Measurements from ENCODE around the gene CRYAB. TPM values are rescaled to one million over a fixed set of nuclear protein-coding genes. Genes with fewer than 3 reads are reported as not detected.

The CRYAB gene
- total and polyA plus RNA-seq, 2 donors (not counting 1 experiment from before 2014, with no cell fraction given), result not detected

DNA sequence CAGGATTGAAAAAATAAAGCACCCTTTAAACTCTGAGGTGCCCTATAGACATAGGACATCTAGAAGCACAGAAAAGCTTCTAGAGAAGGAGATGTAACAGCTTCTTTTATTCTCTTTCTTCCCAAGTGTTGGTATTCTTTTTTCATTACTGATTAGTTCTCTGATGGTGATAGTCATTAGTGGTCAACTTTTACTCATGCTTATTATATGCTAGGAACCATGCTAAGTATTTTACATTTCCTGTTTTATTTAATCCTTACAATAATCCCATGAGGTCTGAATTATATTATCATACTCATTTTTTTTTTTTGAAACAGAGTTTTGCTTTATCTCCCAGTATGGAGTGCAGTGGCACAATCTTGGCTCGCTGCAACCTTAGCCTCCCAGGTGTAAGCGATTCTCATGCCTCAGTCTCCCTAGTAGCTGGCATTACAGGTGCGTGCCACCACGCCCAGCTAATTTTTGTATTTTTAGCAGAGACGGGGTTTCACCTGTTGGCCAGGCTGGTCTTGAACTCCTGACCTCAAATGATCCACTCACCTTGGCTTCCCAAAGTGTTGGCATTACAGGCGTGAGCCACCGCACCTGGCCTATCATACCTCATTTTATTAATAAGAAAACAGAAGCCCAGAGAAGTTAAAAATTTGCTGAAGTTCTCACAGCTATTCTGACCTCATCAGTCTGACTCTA lies 10.1 kb upstream of the CRYAB start:
- H3K4me1 Mint-ChIP-seq, result peaks cover 7% of the 10 kb centered on the region
- no peak for TF ChIP-seq EZH2 (IDR thresholded peaks at IDR 0.05; ENCODE audit: borderline replicate concordance, insufficient read depth, low read depth, low read length, poor library complexity, severe bottlenecking)
- TF ChIP-seq CTCF (IDR thresholded peaks at IDR 0.05), result no peak

DNA sequence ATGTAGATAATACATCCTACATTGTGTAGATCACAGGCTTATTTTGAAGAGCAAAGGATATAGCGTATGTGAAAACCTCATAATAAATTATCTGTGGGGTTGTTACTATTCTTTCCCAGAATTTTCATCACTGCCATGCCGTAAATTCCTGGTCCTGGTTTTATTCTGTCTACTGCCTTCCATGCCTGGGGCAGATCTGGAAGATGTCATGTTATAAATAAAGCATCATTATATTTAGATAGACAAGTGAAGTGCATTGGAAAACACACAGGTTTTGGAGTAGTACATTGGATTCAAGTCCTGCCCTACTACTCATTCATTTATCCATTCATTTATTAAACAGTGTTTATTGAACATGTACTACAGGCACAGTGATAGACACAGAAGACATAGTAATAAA lies 9.3 kb upstream of the CRYAB start:
- no peak for DNase-seq
- no peak overlapping the region for H3K4me3 Mint-ChIP-seq
- no peak overlapping the region for H2AFZ ChIP-seq (ENCODE audit: insufficient read depth, low read depth, low read length, poor library complexity, severe bottlenecking)
- H3K27me3 ChIP-seq (replicated peaks in 1 of 4; ENCODE audit: control extremely low read depth in 1 of 4, control insufficient read depth in 3 of 4, insufficient read depth in 4 of 4, low read length in 3 of 4), result peaks cover 0 to 15% (median 3%) of the 10 kb centered on the region in 4 experiments
- WGBS (ENCODE audit: insufficient coverage), result no CpG with 5 or more reads among the region's 2 CpGs
- no peak overlapping the region for H3K4me2 ChIP-seq (replicated peaks; ENCODE audit: low read depth, low read length, poor library complexity, severe bottlenecking)
- H3K9ac ChIP-seq (ENCODE audit: low read length), result no peak overlapping the region
- intact Hi-C loops (cut with micrococcal nuclease), result no loop called here
- ChIA-PET POLR2A (no interaction called here), CTCF (interaction anchor here (0.6 kb wide), 1 partner anchor 301 kb away, joined by 3 read pairs; no protein-coding TSS in a partner anchor)
- H3K4me1 Mint-ChIP-seq, result peaks cover 2% of the 10 kb centered on the region
- H3K27me3 Mint-ChIP-seq, result peaks cover 38% of the 10 kb centered on the region
- no peaks in the 10 kb centered on the region for H3K79me2 ChIP-seq (ENCODE audit: control insufficient read depth, insufficient read depth, low read length)
- H3K27ac Mint-ChIP-seq, result no peak overlapping the region
- H3K9me3 Mint-ChIP-seq (ENCODE audit: insufficient read depth), result no peaks in the 10 kb centered on the region
- H3K36me3 ChIP-seq (replicated peaks in 1 of 2; ENCODE audit: control extremely low read depth in 1 of 2, control insufficient read depth in 1 of 2, extremely low read depth in 1 of 2, insufficient read depth in 2 of 2, low read length in 1 of 2), result no peaks in the 10 kb centered on the region
- no peak overlapping the region for H3K27ac ChIP-seq (ENCODE audit: low read length in 2 of 2)
- no peaks in the 10 kb centered on the region for H3K9me3 ChIP-seq (ENCODE audit: control extremely low read depth in 1 of 3, control insufficient read depth in 2 of 3, insufficient read depth in 1 of 3, low read length in 2 of 3)
- TF ChIP-seq EZH2 (IDR thresholded peaks at IDR 0.05; ENCODE audit: borderline replicate concordance, insufficient read depth, low read depth, low read length, poor library complexity, severe bottlenecking) (no peak), CTCF (IDR thresholded peaks at IDR 0.05) (no peak)
- H4K20me1 ChIP-seq (ENCODE audit: control insufficient read depth, insufficient read depth, low read length, poor library complexity, severe bottlenecking), result no peaks in the 10 kb centered on the region
- no peaks in the 10 kb centered on the region for H3K4me1 ChIP-seq (ENCODE audit: control insufficient read depth in 2 of 2, insufficient read depth in 2 of 2, low read length in 2 of 2)
- no peak overlapping the region for H3K4me3 ChIP-seq (ENCODE audit: control extremely low read depth in 1 of 5, extremely low read depth in 1 of 5, insufficient read depth in 1 of 5, low read depth in 2 of 5, low read length in 4 of 5)
- ATAC-seq (ENCODE audit: low read depth), result no peak

More for the DNA sequence above, 10.1 kb upstream of the CRYAB start:
- H3K9me3 Mint-ChIP-seq (ENCODE audit: insufficient read depth), result no peaks in the 10 kb centered on the region
- no peaks in the 10 kb centered on the region for H4K20me1 ChIP-seq (ENCODE audit: control insufficient read depth, insufficient read depth, low read length, poor library complexity, severe bottlenecking)
- peaks cover 34% of the 10 kb centered on the region for H3K27me3 Mint-ChIP-seq
- no peak for ATAC-seq (ENCODE audit: low read depth)
- H3K9ac ChIP-seq (ENCODE audit: low read length), result no peak overlapping the region
- no peaks in the 10 kb centered on the region for H3K36me3 ChIP-seq (replicated peaks in 1 of 2; ENCODE audit: control extremely low read depth in 1 of 2, control insufficient read depth in 1 of 2, extremely low read depth in 1 of 2, insufficient read depth in 2 of 2, low read length in 1 of 2)
- 97% methylated on average over 7 of the region's 7 CpGs for WGBS (ENCODE audit: insufficient coverage)
- H3K4me1 ChIP-seq (ENCODE audit: control insufficient read depth in 2 of 2, insufficient read depth in 2 of 2, low read length in 2 of 2), result peaks cover 5 to 8% of the 10 kb centered on the region in 2 donors
- no peak overlapping the region for H3K4me2 ChIP-seq (replicated peaks; ENCODE audit: low read depth, low read length, poor library complexity, severe bottlenecking)
- DNase-seq, result no peak
- H3K9me3 ChIP-seq (ENCODE audit: control extremely low read depth in 1 of 3, control insufficient read depth in 2 of 3, insufficient read depth in 1 of 3, low read length in 2 of 3), result no peaks in the 10 kb centered on the region
- no peak overlapping the region for H3K4me3 ChIP-seq (ENCODE audit: control extremely low read depth in 1 of 5, extremely low read depth in 1 of 5, insufficient read depth in 1 of 5, low read depth in 2 of 5, low read length in 4 of 5)
- H3K79me2 ChIP-seq (ENCODE audit: control insufficient read depth, insufficient read depth, low read length), result no peaks in the 10 kb centered on the region
- no peak overlapping the region for H2AFZ ChIP-seq (ENCODE audit: insufficient read depth, low read depth, low read length, poor library complexity, severe bottlenecking)
- H3K4me3 Mint-ChIP-seq, result no peak overlapping the region
- peaks cover 0 to 15% (median 2%) of the 10 kb centered on the region in 4 experiments for H3K27me3 ChIP-seq (replicated peaks in 1 of 4; ENCODE audit: control extremely low read depth in 1 of 4, control insufficient read depth in 3 of 4, insufficient read depth in 4 of 4, low read length in 3 of 4)
- H3K27ac ChIP-seq (ENCODE audit: low read length in 2 of 2), result no peak overlapping the region
- ChIA-PET CTCF (no interaction called here), POLR2A (no interaction called here)
- no peak overlapping the region for H3K27ac Mint-ChIP-seq
- intact Hi-C loops (cut with micrococcal nuclease), result no loop called here
